ENCODE measurements around the gene SPX.

- peak; percentile 68 to 70 for TF ChIP-seq POLR2A (IDR thresholded peaks at IDR 0.05)
- TF ChIP-seq, protein P1, sequence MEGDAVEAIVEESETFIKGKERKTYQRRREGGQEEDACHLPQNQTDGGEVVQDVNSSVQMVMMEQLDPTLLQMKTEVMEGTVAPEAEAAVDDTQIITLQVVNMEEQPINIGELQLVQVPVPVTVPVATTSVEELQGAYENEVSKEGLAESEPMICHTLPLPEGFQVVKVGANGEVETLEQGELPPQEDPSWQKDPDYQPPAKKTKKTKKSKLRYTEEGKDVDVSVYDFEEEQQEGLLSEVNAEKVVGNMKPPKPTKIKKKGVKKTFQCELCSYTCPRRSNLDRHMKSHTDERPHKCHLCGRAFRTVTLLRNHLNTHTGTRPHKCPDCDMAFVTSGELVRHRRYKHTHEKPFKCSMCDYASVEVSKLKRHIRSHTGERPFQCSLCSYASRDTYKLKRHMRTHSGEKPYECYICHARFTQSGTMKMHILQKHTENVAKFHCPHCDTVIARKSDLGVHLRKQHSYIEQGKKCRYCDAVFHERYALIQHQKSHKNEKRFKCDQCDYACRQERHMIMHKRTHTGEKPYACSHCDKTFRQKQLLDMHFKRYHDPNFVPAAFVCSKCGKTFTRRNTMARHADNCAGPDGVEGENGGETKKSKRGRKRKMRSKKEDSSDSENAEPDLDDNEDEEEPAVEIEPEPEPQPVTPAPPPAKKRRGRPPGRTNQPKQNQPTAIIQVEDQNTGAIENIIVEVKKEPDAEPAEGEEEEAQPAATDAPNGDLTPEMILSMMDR (IDR thresholded peaks at IDR 0.05), result no peak
Observed at GRCh38 chr12:21501258-21502163, 24.6 kb upstream of the SPX start, which contains the start of the genes GOLT1B and RECQL.

Data from gastroesophageal sphincter (tissue), 3 donors.